OCI-LY7 (cell line): ENCODE measurements around the gene TPBG. TPM values are rescaled to one million over a fixed set of nuclear protein-coding genes. Genes with fewer than 3 reads are reported as not detected.

Experiments
- BruUV-seq: library from RNA; stranded (reverse); fragments of 400-500 nt; replicated peaks from 2 replicates; lab custom pipeline; 2021; lab: Mats Ljungman, UMichigan
- CTCF ChIA-PET: fragments of 300-600 bp; sonication (Branson Sonifier 250); formaldehyde crosslinking; loops from one replicate; lab custom pipeline; 2022; ENCODE audit warnings: antibody characterized with exemption; ENCODE audit not compliant: unreplicated experiment; lab: Charles Lee
- POLR2A ChIA-PET: fragments of 300-600 bp; sonication (Branson Sonifier 250); formaldehyde crosslinking; loops from one replicate; lab custom pipeline; 2022; ENCODE audit warnings: antibody characterized with exemption; lab: Charles Lee
- DNase-seq: peaks from one replicate; pipeline ENCODE4 v3.0.0-alpha.2; 2015; ENCODE audit warnings: low spot score
- H2AFZ ChIP-seq: fragments of 200-600 bp; sonication (generic), shearing (Covaris generic); 2 replicates; pipeline ENCODE4 v1.6.1; 2014; ENCODE audit warnings: mild to moderate bottlenecking, antibody characterized with exemption, low read length, moderate library complexity
- H3K27ac ChIP-seq: fragments of 200-600 bp; sonication (generic); 2 replicates; pipeline ENCODE4 v1.5.1; 2014; ENCODE audit warnings: mixed run types, low read depth, mild to moderate bottlenecking, moderate library complexity, low read length, inconsistent platforms; ENCODE audit not compliant: poor library complexity, severe bottlenecking
- H3K36me3 ChIP-seq: fragments of 200-600 bp; sonication (generic); 2 replicates; pipeline ENCODE4 v1.6.1; 2014; ENCODE audit warnings: mild to moderate bottlenecking, antibody characterized with exemption, low read length, moderate library complexity, mixed read lengths; ENCODE audit not compliant: insufficient read depth
- H3K4me1 ChIP-seq: fragments of 200-600 bp; sonication (generic); 2 replicates; pipeline ENCODE4 v1.5.1; 2014; ENCODE audit warnings: mild to moderate bottlenecking, low read length; ENCODE audit not compliant: insufficient read depth, poor library complexity, severe bottlenecking
- H3K4me2 ChIP-seq: fragments of 200-600 bp; sonication (generic); 2 replicates; pipeline ENCODE4 v1.6.1; 2014; ENCODE audit warnings: mild to moderate bottlenecking, low read length
- H3K4me3 ChIP-seq: fragments of 200-600 bp; sonication (generic); 2 replicates; pipeline ENCODE4 v1.5.1; 2014; ENCODE audit warnings: mild to moderate bottlenecking, low read depth, low read length; ENCODE audit not compliant: poor library complexity, severe bottlenecking
- H3K79me2 ChIP-seq: fragments of 200-600 bp; sonication (generic); 2 replicates; pipeline ENCODE4 v1.6.1; 2016; ENCODE audit warnings: low read depth, mild to moderate bottlenecking, low read length, moderate library complexity, mixed read lengths; ENCODE audit not compliant: insufficient read depth
- H3K9me2 ChIP-seq: fragments of 200-600 bp; sonication (generic); 2 replicates; pipeline ENCODE4 v1.6.1; 2016; ENCODE audit warnings: mild to moderate bottlenecking, low read length, mixed read lengths; ENCODE audit not compliant: insufficient read depth
- H3K9me3 ChIP-seq: fragments of 200-600 bp; sonication (generic); 2 replicates; pipeline ENCODE4 v1.6.1; 2014; ENCODE audit warnings: mild to moderate bottlenecking, mixed run types, low read length, mixed read lengths
- H4K20me1 ChIP-seq: fragments of 200-600 bp; sonication (generic); 2 replicates; pipeline ENCODE4 v1.6.1; 2014; ENCODE audit warnings: mild to moderate bottlenecking, antibody characterized with exemption, low read length, moderate library complexity, mixed read lengths; ENCODE audit not compliant: insufficient read depth
- CTCF ChIP-seq: fragments of 200-600 bp; sonication (generic); conservative IDR thresholded peaks from 2 replicates; pipeline ENCODE4 v1.5.1; 2014; ENCODE audit warnings: mild to moderate bottlenecking, antibody characterized with exemption, low read length, moderate library complexity, mixed read lengths
- EZH2phosphoT487 ChIP-seq: fragments of 200-600 bp; sonication (generic); IDR thresholded peaks from 2 replicates; pipeline ENCODE4 v1.6.1; 2018; ENCODE audit warnings: low read depth, borderline replicate concordance, mild to moderate bottlenecking, mixed run types, antibody characterized with exemption, low read length, moderate library complexity, mixed read lengths
- intact Hi-C: fragments of 100-400 bp; cut with micrococcal nuclease; formaldehyde crosslinking; loops from one replicate; pipeline ENCODE4 v1.10.0; 2022; ENCODE audit not compliant: unreplicated experiment
- total RNA-seq, 2 experiments: library from RNA; depleted of rRNA in 1 of 2; stranded (reverse); fragments of >200 nt in 1 of 2; shearing (Covaris generic) in 1 of 2; gene quantifications; 2 replicates each; pipeline ENCODE4 v1.2.3, GENCODE V29; 2014 to 2022

TPBG gene
- total RNA-seq, 2 experiments from 2014 or later, result not detected

- Histone ChIP-seq H3K79me2 (no peaks in the 10 kb centered on the region), H3K4me2 (no peak overlapping the region), H3K9me3 (no peaks in the 10 kb centered on the region), H3K4me1 (no peaks in the 10 kb centered on the region), H3K27ac (no peak overlapping the region), H3K4me3 (no peak overlapping the region), H4K20me1 (no peaks in the 10 kb centered on the region), H2AFZ (no peak overlapping the region), H3K36me3 (no peaks in the 10 kb centered on the region), H3K9me2 (no peaks in the 10 kb centered on the region)
- TF ChIP-seq CTCF (no peak), EZH2phosphoT487 (no peak)
- ChIA-PET CTCF (no interaction called here), POLR2A (no interaction called here)
- BruUV-seq, result no TSS peak
- intact Hi-C loops, result no loop called here
- no peak for DNase-seq
Measured at GRCh38 chr6:82361631-82362030, 2.0 kb upstream of the TPBG start.

GRCh38 chr6:82362144-82362543 is 1.5 kb upstream of the TPBG start:
- intact Hi-C loops, result no loop called here
- no peak overlapping the region for H3K4me2 ChIP-seq
- POLR2A ChIA-PET, result no interaction called here

More at GRCh38 chr6:82362144-82362543, 1.5 kb upstream of the TPBG start:
- Histone ChIP-seq H4K20me1 (no peaks in the 10 kb centered on the region), H3K9me2 (no peaks in the 10 kb centered on the region), H2AFZ (no peak overlapping the region), H3K4me3 (no peak overlapping the region), H3K9me3 (no peaks in the 10 kb centered on the region), H3K79me2 (no peaks in the 10 kb centered on the region), H3K27ac (no peak overlapping the region), H3K4me1 (no peaks in the 10 kb centered on the region), H3K36me3 (no peaks in the 10 kb centered on the region)
- no TSS peak for BruUV-seq
- CTCF ChIA-PET, result no interaction called here
- no peak for DNase-seq
- TF ChIP-seq CTCF (no peak), EZH2phosphoT487 (no peak)
